ENCODE data around the gene ERAS.

The ERAS gene

GRCh38 chrX:48794911-48795515 lies 31.3 kb upstream of the ERAS start:
- no peak for TF ChIP-seq CTCF (IDR thresholded peaks at IDR 0.05; ENCODE audit: control insufficient read depth, insufficient read depth, low read depth, low read length, missing control alignments)
- peak; percentile 21 for DNase-seq (ENCODE audit: low read depth)
- H3K4me3 ChIP-seq (ENCODE audit: control insufficient read depth, low read depth, low read length) = no peak overlapping the region

GRCh38 chrX:48798318-48798717 lies 28.0 kb upstream of the ERAS start:
- H3K4me3 ChIP-seq (ENCODE audit: control insufficient read depth, low read depth, low read length) = no peak overlapping the region
- DNase-seq (ENCODE audit: low read depth) = no peak
- TF ChIP-seq CTCF (IDR thresholded peaks at IDR 0.05; ENCODE audit: control insufficient read depth, insufficient read depth, low read depth, low read length, missing control alignments) = no peak

- peak overlapping the region; percentile 75 for H3K4me3 ChIP-seq (ENCODE audit: control insufficient read depth, low read depth, low read length)
- DNase-seq (ENCODE audit: low read depth) = no peak
- no peak for TF ChIP-seq CTCF (IDR thresholded peaks at IDR 0.05; ENCODE audit: control insufficient read depth, insufficient read depth, low read depth, low read length, missing control alignments)
These were observed 25.6 kb upstream of the ERAS start for GRCh38 chrX:48800574-48801279.

DNA sequence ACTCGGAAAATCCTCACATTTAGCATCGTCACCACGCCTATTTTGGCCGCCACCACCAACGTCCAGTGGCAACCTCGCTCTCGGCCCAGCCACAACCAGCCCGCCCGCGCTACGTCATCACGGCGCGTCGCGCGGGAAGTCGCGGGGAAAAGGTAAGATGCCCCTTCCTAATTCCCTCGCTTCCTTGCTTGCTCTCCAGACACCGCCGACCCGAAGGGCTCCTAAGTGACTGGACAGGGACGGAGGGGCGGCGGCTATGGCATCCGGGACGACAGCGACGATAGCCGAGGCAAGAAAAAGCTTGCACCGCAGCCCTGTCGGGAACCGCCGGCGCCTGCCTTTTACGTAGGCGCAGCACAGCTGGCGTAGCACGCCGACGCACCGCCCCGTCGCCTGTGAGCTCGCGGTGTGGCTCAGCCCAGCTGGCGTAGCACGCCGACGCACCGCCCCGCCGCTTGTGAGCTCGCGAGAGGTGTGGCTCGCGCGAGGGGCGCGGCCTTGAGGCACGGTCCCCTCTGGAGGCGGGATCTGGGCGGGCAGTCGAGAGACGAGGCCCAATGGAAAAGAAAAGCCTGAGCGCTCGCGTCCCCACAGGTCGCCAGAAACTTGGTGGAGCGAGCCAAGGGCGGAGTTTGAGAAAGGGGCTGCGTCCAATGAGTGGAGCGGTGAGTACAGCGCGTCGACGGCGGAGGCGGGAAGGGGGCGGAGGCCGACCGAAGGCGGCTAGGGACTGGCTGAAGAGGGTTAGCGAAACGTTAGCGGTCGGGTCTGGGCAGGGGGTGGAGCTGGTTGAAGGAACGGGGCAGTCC lies 24.8 kb upstream of the ERAS start, which contains the start of gene HDAC6:
Gene HDAC6, plus strand, starts transcription at position 788 of the 809 bp plus-strand sequence. CDS start 626 bp downstream, outside the sequence.
- peak; percentile 94 for DNase-seq (ENCODE audit: low read depth)
- H3K4me3 ChIP-seq (ENCODE audit: control insufficient read depth, low read depth, low read length) = peak within 1 kb of the TSS; percentile 75
- no peak for TF ChIP-seq CTCF (IDR thresholded peaks at IDR 0.05; ENCODE audit: control insufficient read depth, insufficient read depth, low read depth, low read length, missing control alignments)

DNA sequence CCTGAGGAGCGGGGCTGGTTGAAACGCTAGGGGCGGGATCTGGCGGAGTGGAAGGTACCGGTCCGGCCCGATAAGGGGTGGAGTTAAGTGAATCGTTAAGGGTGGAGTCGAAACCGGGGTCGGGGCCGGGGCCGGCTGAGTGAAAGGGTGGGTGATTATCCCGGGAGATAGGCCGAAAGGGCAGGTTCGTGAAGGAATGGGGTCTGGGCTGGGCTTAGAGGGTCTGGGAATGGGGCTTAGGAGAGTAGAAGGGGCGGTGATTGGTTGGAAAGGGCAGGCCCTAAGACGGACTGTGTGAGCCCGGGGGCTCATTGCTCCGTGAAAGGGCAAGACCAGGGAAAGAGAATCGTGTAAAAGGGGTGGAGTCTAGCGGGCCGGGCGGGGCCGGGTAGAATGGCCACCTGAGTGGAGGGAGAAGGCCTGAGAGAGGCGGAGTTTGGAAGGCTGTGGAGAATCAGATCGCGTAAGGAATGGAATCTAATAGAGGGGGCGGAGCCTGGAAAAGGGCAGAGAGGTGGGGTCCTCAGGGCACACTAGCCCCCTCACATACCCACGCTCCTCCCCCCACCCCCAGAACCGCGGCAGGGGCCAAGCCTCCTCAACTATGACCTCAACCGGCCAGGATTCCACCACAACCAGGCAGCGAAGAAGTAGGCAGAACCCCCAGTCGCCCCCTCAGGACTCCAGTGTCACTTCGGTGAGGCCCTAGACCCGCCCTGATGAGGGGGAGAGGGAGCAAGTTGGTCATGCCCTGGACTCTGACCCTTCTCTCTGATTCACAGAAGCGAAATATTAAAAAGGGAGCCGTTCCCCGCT lies 24.0 kb upstream of the ERAS start:
- peak overlapping the region; percentile 73 for H3K4me3 ChIP-seq (ENCODE audit: control insufficient read depth, low read depth, low read length)
- TF ChIP-seq CTCF (IDR thresholded peaks at IDR 0.05; ENCODE audit: control insufficient read depth, insufficient read depth, low read depth, low read length, missing control alignments) = no peak
- DNase-seq (ENCODE audit: low read depth) = peak; percentile 5

DNA sequence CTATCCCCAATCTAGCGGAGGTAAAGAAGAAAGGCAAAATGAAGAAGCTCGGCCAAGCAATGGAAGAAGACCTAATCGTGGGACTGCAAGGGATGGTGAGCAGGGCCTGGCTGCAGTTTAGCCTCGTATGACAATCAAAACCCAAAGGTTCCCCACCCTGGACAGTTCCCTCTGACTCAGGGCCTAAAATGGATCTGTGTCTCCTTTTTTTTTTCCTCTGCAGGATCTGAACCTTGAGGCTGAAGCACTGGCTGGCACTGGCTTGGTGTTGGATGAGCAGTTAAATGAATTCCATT lies 23.5 kb upstream of the ERAS start:
- TF ChIP-seq CTCF (IDR thresholded peaks at IDR 0.05; ENCODE audit: control insufficient read depth, insufficient read depth, low read depth, low read length, missing control alignments) = no peak
- H3K4me3 ChIP-seq (ENCODE audit: control insufficient read depth, low read depth, low read length) = peak overlapping the region; percentile 73; the same call in 1 of the 2 replicates

More for the DNA sequence above, 23.5 kb upstream of the ERAS start:
- no peak for DNase-seq (ENCODE audit: low read depth)
